ENCODE measurements around the gene SMARCD3. TPM values are rescaled to one million over a fixed set of nuclear protein-coding genes. Genes with fewer than 3 reads are reported as not detected.

SMARCD3 gene
- total and polyA plus RNA-seq, 4 donors = 1.8 to 5.6 (median 2.1) TPM

DNA sequence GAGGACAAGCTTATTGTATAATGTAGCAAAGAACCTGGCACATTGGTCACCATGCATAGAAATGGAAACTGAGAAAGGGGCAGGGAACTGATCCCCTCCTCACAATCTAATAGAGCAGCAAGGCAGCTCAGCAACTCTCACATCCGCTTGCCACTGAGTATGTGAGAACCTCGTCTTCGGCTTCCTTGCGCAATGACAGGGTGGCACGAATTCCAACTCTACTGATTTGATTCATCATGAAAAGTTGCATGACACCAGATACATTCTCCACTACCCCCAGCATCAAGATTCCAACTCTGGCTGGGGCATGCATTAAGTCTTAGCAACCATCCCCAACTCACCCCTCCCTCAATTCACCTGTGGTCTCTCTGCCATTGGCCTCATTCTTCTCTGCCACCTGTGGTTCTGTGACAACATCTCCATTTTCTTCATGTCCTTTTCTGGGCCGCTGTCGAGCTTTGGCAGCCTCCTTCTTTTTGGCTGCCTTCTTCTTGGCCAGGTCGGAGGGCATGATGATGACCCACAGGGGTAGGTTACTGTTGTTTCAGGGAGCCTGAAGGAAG is 22.5 kb downstream of the SMARCD3 start:
- WGBS = 56% methylated on average over 8 of the region's 8 CpGs
- peak overlapping the region; percentile 81 to 95 (median 90) for H3K4me3 ChIP-seq (ENCODE audit: low read depth in 1 of 3, low read length in 3 of 3)
- H3K9ac ChIP-seq (ENCODE audit: low read depth in 1 of 2, low read length in 2 of 2) = peak overlapping the region in 1 of 2 donors; percentile 62
- H3K9me3 ChIP-seq (ENCODE audit: control insufficient read depth in 4 of 4, low read length in 3 of 4) = no peaks in the 10 kb centered on the region
- peaks cover 0 to 27% (median 17%) of the 10 kb centered on the region in 4 donors for H3K4me1 ChIP-seq (ENCODE audit: control insufficient read depth in 4 of 4, insufficient read depth in 4 of 4, low read length in 3 of 4)
- TF ChIP-seq FOXA1 (IDR thresholded peaks at IDR 0.05) (no peak), YY1 (IDR thresholded peaks at IDR 0.05) (no peak), SP1 (IDR thresholded peaks at IDR 0.05) (no peak), JUND (IDR thresholded peaks at IDR 0.05) (no peak), NR2F2 (IDR thresholded peaks at IDR 0.05) (no peak), RAD21 (IDR thresholded peaks at IDR 0.05) (no peak), HNF4A (conservative IDR thresholded peaks at IDR 0.05) (no peak)
- TF ChIP-seq, protein P1, sequence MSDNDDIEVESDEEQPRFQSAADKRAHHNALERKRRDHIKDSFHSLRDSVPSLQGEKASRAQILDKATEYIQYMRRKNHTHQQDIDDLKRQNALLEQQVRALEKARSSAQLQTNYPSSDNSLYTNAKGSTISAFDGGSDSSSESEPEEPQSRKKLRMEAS (IDR thresholded peaks at IDR 0.05) = no peak
- TF ChIP-seq, protein P2, sequence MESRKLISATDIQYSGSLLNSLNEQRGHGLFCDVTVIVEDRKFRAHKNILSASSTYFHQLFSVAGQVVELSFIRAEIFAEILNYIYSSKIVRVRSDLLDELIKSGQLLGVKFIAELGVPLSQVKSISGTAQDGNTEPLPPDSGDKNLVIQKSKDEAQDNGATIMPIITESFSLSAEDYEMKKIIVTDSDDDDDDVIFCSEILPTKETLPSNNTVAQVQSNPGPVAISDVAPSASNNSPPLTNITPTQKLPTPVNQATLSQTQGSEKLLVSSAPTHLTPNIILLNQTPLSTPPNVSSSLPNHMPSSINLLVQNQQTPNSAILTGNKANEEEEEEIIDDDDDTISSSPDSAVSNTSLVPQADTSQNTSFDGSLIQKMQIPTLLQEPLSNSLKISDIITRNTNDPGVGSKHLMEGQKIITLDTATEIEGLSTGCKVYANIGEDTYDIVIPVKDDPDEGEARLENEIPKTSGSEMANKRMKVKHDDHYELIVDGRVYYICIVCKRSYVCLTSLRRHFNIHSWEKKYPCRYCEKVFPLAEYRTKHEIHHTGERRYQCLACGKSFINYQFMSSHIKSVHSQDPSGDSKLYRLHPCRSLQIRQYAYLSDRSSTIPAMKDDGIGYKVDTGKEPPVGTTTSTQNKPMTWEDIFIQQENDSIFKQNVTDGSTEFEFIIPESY (IDR thresholded peaks at IDR 0.05) = no peak
- TF ChIP-seq, protein P3, sequence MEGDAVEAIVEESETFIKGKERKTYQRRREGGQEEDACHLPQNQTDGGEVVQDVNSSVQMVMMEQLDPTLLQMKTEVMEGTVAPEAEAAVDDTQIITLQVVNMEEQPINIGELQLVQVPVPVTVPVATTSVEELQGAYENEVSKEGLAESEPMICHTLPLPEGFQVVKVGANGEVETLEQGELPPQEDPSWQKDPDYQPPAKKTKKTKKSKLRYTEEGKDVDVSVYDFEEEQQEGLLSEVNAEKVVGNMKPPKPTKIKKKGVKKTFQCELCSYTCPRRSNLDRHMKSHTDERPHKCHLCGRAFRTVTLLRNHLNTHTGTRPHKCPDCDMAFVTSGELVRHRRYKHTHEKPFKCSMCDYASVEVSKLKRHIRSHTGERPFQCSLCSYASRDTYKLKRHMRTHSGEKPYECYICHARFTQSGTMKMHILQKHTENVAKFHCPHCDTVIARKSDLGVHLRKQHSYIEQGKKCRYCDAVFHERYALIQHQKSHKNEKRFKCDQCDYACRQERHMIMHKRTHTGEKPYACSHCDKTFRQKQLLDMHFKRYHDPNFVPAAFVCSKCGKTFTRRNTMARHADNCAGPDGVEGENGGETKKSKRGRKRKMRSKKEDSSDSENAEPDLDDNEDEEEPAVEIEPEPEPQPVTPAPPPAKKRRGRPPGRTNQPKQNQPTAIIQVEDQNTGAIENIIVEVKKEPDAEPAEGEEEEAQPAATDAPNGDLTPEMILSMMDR (IDR thresholded peaks at IDR 0.05; ENCODE audit: low read depth, low read length, missing input control) = no peak
- H3K27me3 ChIP-seq (ENCODE audit: control insufficient read depth in 4 of 4, insufficient read depth in 4 of 4, low read length in 3 of 4) = no peaks in the 10 kb centered on the region
- peaks cover 9 to 33% (median 21%) of the 10 kb centered on the region in 4 donors for H3K36me3 ChIP-seq (ENCODE audit: control insufficient read depth in 4 of 4, insufficient read depth in 3 of 4, low read depth in 1 of 4, low read length in 3 of 4)
- H3K27ac ChIP-seq (ENCODE audit: low read depth in 1 of 2, low read length in 2 of 2) = no peak overlapping the region
- no peak for DNase-seq (ENCODE audit: low spot score)

DNA sequence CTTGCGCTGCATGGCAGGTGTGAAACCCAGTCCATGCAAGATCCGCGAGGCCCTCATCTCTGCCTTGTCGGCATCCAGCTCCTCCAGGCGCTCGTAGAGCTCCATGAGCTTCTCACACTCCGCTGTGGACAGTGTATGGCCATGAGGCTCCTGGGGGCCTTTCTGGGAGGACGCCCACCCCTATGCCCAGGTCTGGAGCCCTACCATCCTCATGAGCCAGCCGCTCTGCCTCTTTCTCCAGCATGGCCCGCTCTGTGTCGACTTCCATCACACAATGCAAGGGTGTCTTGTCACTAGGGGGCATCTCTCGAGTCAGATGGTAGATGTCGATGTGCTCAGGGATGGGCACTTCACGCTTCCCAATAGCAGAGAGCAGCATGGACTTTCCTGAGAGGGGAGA is 24.8 kb downstream of the SMARCD3 start:
- Histone ChIP-seq H3K36me3 (ENCODE audit: control insufficient read depth in 4 of 4, insufficient read depth in 3 of 4, low read depth in 1 of 4, low read length in 3 of 4) (peaks cover 13 to 50% (median 27%) of the 10 kb centered on the region in 4 donors), H3K9me3 (ENCODE audit: control insufficient read depth in 4 of 4, low read length in 3 of 4) (no peaks in the 10 kb centered on the region)
- DNase-seq (ENCODE audit: low spot score) = no peak

DNA sequence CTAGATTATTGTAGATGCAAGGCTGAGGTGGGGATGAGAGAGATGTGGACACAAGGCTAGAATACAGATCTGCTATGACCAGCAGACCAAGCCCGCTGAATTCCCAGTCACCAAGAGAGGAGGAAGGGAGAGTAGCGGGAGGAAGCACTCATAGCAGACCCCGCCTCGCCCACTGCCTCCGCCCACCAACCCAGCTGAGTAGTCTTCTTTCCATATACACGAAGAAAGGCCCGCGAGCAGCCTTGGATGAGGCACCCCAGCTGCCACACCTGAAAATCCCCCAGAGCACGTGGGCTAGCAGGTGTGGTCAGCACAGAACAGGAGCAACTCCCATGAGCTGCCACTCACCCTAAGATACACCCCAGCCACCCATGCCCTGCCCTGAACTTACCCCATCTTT is 30.3 kb downstream of the SMARCD3 start:
- H3K27me3 ChIP-seq (ENCODE audit: control insufficient read depth in 4 of 4, insufficient read depth in 4 of 4, low read length in 3 of 4) = no peaks in the 10 kb centered on the region
- peaks cover 39 to 88% (median 52%) of the 10 kb centered on the region in 4 donors for H3K36me3 ChIP-seq (ENCODE audit: control insufficient read depth in 4 of 4, insufficient read depth in 3 of 4, low read depth in 1 of 4, low read length in 3 of 4)
- no peak overlapping the region for H3K9ac ChIP-seq (ENCODE audit: low read depth in 1 of 2, low read length in 2 of 2)
- DNase-seq (ENCODE audit: low spot score) = no peak
- TF ChIP-seq HNF4A (conservative IDR thresholded peaks at IDR 0.05) = no peak
- no peak for TF ChIP-seq FOXA1 (IDR thresholded peaks at IDR 0.05)
- TF ChIP-seq, protein P2 (IDR thresholded peaks at IDR 0.05) = no peak
- TF ChIP-seq FOXA2 (IDR thresholded peaks at IDR 0.05) = no peak
- TF ChIP-seq, protein P1 (IDR thresholded peaks at IDR 0.05) = no peak
- no peak for TF ChIP-seq NR2F2 (IDR thresholded peaks at IDR 0.05)
- no peak for TF ChIP-seq SP1 (IDR thresholded peaks at IDR 0.05)
- no peak for TF ChIP-seq YY1 (IDR thresholded peaks at IDR 0.05)
- TF ChIP-seq GABPA (IDR thresholded peaks at IDR 0.05 in 1 of 2, conservative IDR thresholded peaks at IDR 0.05 in 1 of 2) = no peak
- no peak for TF ChIP-seq EGR1 (IDR thresholded peaks at IDR 0.05; ENCODE audit: low read depth in 2 of 2)
- no peak for TF ChIP-seq JUND (IDR thresholded peaks at IDR 0.05)
- TF ChIP-seq RAD21 (IDR thresholded peaks at IDR 0.05) = no peak
- TF ChIP-seq, protein P4, sequence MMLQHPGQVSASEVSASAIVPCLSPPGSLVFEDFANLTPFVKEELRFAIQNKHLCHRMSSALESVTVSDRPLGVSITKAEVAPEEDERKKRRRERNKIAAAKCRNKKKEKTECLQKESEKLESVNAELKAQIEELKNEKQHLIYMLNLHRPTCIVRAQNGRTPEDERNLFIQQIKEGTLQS (IDR thresholded peaks at IDR 0.05) = no peak
- no peak for TF ChIP-seq HNF4G (IDR thresholded peaks at IDR 0.05)
- TF ChIP-seq, protein P3 (IDR thresholded peaks at IDR 0.05; ENCODE audit: low read depth, low read length, missing input control) = no peak
- H3K4me1 ChIP-seq (ENCODE audit: control insufficient read depth in 4 of 4, insufficient read depth in 4 of 4, low read length in 3 of 4) = no peaks in the 10 kb centered on the region
- no peaks in the 10 kb centered on the region for H3K9me3 ChIP-seq (ENCODE audit: control insufficient read depth in 4 of 4, low read length in 3 of 4)
- H3K4me3 ChIP-seq (ENCODE audit: low read depth in 1 of 3, low read length in 3 of 3) = no peak overlapping the region
- 98% methylated on average over 9 of the region's 9 CpGs for WGBS
- H3K27ac ChIP-seq (ENCODE audit: low read depth in 1 of 2, low read length in 2 of 2) = no peak overlapping the region

More for the DNA sequence above, 24.8 kb downstream of the SMARCD3 start:
- TF ChIP-seq SP1 (IDR thresholded peaks at IDR 0.05) (no peak), HNF4A (conservative IDR thresholded peaks at IDR 0.05) (no peak), NR2F2 (IDR thresholded peaks at IDR 0.05) (no peak), HNF4G (IDR thresholded peaks at IDR 0.05) (no peak)
- TF ChIP-seq, protein P4 (IDR thresholded peaks at IDR 0.05) = no peak
- WGBS = 96% methylated on average over 14 of the region's 14 CpGs
- Histone ChIP-seq H3K4me3 (ENCODE audit: low read depth in 1 of 3, low read length in 3 of 3) (no peak overlapping the region), H3K4me1 (ENCODE audit: control insufficient read depth in 4 of 4, insufficient read depth in 4 of 4, low read length in 3 of 4) (peaks cover 0 to 27% (median 17%) of the 10 kb centered on the region in 4 donors), H3K27ac (ENCODE audit: low read depth in 1 of 2, low read length in 2 of 2) (no peak overlapping the region), H3K9ac (ENCODE audit: low read depth in 1 of 2, low read length in 2 of 2) (no peak overlapping the region), H3K27me3 (ENCODE audit: control insufficient read depth in 4 of 4, insufficient read depth in 4 of 4, low read length in 3 of 4) (no peaks in the 10 kb centered on the region)
